K562 (cell line): Measurements from ENCODE around the gene ATP5PD. TPM values are rescaled to one million over a fixed set of nuclear protein-coding genes. Genes with fewer than 3 reads are reported as not detected.

Experiments
- CHD1 ChIP-seq: fragments of 200-600 bp; sonication (generic); IDR thresholded peaks from one replicate; pipeline ENCODE4 v1.6.1; 2012; ENCODE audit warnings: mild to moderate bottlenecking, moderate library complexity, low read length, inconsistent platforms
- CREM ChIP-seq: IDR thresholded peaks from 2 replicates; pipeline ENCODE4 v1.6.1; 2014; ENCODE audit warnings: antibody characterized with exemption, low read depth
- ELF1 ChIP-seq: fragments of 200-800 bp; sonication (Bioruptor generic); IDR thresholded peaks from 2 replicates; pipeline ENCODE4 v1.6.1; 2016; ENCODE audit warnings: missing genetic modification characterization, missing compliant biosample characterization
- KAT7 ChIP-seq: sonication (generic); formaldehyde crosslinking; IDR thresholded peaks from 2 replicates; pipeline ENCODE4 v1.8.0; 2022; ENCODE audit warnings: missing genetic modification reagents, mild to moderate bottlenecking, borderline replicate concordance
- KAT8 ChIP-seq: fragments of 450-650 bp; IDR thresholded peaks from 2 replicates; pipeline ENCODE4 v1.6.1; 2016; ENCODE audit warnings: low read depth, mild to moderate bottlenecking
- NCOA6 ChIP-seq: fragments of 450-650 bp; IDR thresholded peaks from 2 replicates; pipeline ENCODE4 v1.6.1; 2017; ENCODE audit warnings: mild to moderate bottlenecking
- NR2C1 ChIP-seq, 2 experiments: fragments of 450-650 bp; IDR thresholded peaks; 2 replicates each; pipeline ENCODE4 v1.6.1; 2017; ENCODE audit warnings: mild to moderate bottlenecking in 2 of 2, antibody characterized with exemption in 1 of 2, inconsistent platforms in 1 of 2, missing compliant biosample characterization in 1 of 2, missing genetic modification characterization in 1 of 2
- PHF8 ChIP-seq: fragments of 200-600 bp; sonication (generic); IDR thresholded peaks from 2 replicates; pipeline ENCODE4 v1.6.1; 2012; ENCODE audit warnings: mixed run types, mild to moderate bottlenecking, inconsistent platforms, low read length, moderate library complexity, borderline replicate concordance
- RCOR1 ChIP-seq, 2 experiments: IDR thresholded peaks; 2 replicates each; pipeline ENCODE4 v1.6.1; 2012; ENCODE audit warnings: low read depth in 2 of 2, low read length in 2 of 2, borderline replicate concordance in 1 of 2, improper control_type of control experiment in 1 of 2
- SPI1 ChIP-seq: IDR thresholded peaks from 2 replicates; pipeline ENCODE4 v1.6.1; 2011; ENCODE audit warnings: low read depth, low read length, control low read depth, borderline replicate concordance
- SRSF3 ChIP-seq: fragments of 200-400 bp; formaldehyde crosslinking; IDR thresholded peaks from 2 replicates; pipeline ENCODE4 v1.6.1; 2016; ENCODE audit warnings: mild to moderate bottlenecking, low read length, moderate library complexity; ENCODE audit not compliant: insufficient read depth
- TEAD1 ChIP-seq, 2 experiments: fragments of 450-650 bp in 1 of 2; sonication (generic) in 1 of 2; formaldehyde crosslinking; IDR thresholded peaks; 2 replicates each; pipeline versions ENCODE4 v1.4.0 to v1.8.0; 2020 to 2022; ENCODE audit warnings: mild to moderate bottlenecking in 2 of 2, missing genetic modification reagents in 1 of 2
- TEAD4 ChIP-seq, 2 experiments: sonication (generic) in 1 of 2; formaldehyde crosslinking in 1 of 2; IDR thresholded peaks; 2 replicates each; pipeline versions ENCODE4 v1.6.1 to v1.8.0; 2012 to 2022; ENCODE audit warnings: borderline replicate concordance in 1 of 2, inconsistent platforms in 1 of 2, low read length in 1 of 2, mild to moderate bottlenecking in 1 of 2, missing genetic modification reagents in 1 of 2
- ZBED1 ChIP-seq: IDR thresholded peaks from 2 replicates; pipeline ENCODE4 v1.6.1; 2014
- ZFP91 ChIP-seq: sonication (generic); formaldehyde crosslinking; IDR thresholded peaks from 2 replicates; pipeline ENCODE4 v1.8.0; 2022; ENCODE audit warnings: mild to moderate bottlenecking, missing genetic modification reagents
- ZKSCAN1 ChIP-seq: fragments of 150-350 bp; IDR thresholded peaks from 2 replicates; pipeline ENCODE4 v1.6.1; 2016; ENCODE audit warnings: low read depth, low read length
- ZNF121 ChIP-seq: sonication (generic); formaldehyde crosslinking; conservative IDR thresholded peaks from 2 replicates; pipeline ENCODE4 v1.8.0; 2022; ENCODE audit warnings: missing genetic modification reagents
- ZNF174 ChIP-seq: fragments of 250-450 bp; sonication (Bioruptor Pico); IDR thresholded peaks from 2 replicates; pipeline ENCODE4 v1.4.0; 2020; ENCODE audit warnings: mild to moderate bottlenecking
- ZNF282 ChIP-seq: sonication (generic); formaldehyde crosslinking; IDR thresholded peaks from 2 replicates; pipeline ENCODE4 v1.8.1; 2023; ENCODE audit warnings: missing genetic modification reagents
- ZNF512 ChIP-seq: IDR thresholded peaks from 2 replicates; pipeline ENCODE4 v1.6.1; 2016; ENCODE audit warnings: missing genetic modification characterization, missing compliant biosample characterization
- ZNF518B ChIP-seq: fragments of 250-450 bp; sonication (Bioruptor Pico); IDR thresholded peaks from 2 replicates; pipeline ENCODE4 v1.5.0; 2021; ENCODE audit warnings: mild to moderate bottlenecking, moderate library complexity
- ZNF644 ChIP-seq: fragments of 200-800 bp; sonication (Bioruptor generic); IDR thresholded peaks from 2 replicates; pipeline ENCODE4 v1.6.1; 2016; ENCODE audit warnings: low read depth, missing genetic modification characterization, missing compliant biosample characterization
- ZNF764 ChIP-seq: fragments of 250-450 bp; sonication (Bioruptor Pico); IDR thresholded peaks from 2 replicates; pipeline ENCODE4 v1.4.0; 2020; ENCODE audit warnings: low read depth, mild to moderate bottlenecking, moderate library complexity
- ZNF79 ChIP-seq: fragments of 250-450 bp; sonication (Bioruptor Pico); IDR thresholded peaks from 2 replicates; pipeline ENCODE4 v1.4.0; 2020; ENCODE audit warnings: low read depth, mild to moderate bottlenecking, moderate library complexity
- polyA plus RNA-seq, 8 experiments: library from polyadenylated mRNA; depleted of rRNA in 4 of 8; stranded (reverse) in 5 of 8; unstranded in 3 of 8; fragments of >200 nt; fragmentation: Nextera tagmentation in 2 of 8; fragmentation: Illumina TruSeq in 1 of 8; extraction: Ambion mirVana in 2 of 8; extraction: Trizol in 1 of 8; gene quantifications; 2 replicates each; pipeline versions ENCODE4 v1.2.1 to v1.2.3, GENCODE V29; 2011 to 2014; ENCODE audit warnings: inconsistent platforms in 1 of 8, missing spikeins in 1 of 8
- total RNA-seq, 7 experiments: library from RNA; depleted of rRNA in 6 of 7; stranded (reverse); fragments of >200 nt in 6 of 7; fragmentation: Illumina TruSeq in 2 of 7; extraction: Trizol in 2 of 7; gene quantifications; 2 replicates each; pipeline versions ENCODE4 v1.2.1 to v1.2.3, GENCODE V29; 2011 to 2021; ENCODE audit warnings: low replicate concordance in 1 of 7

ATP5PD gene
- total and polyA plus RNA-seq, 9 of the 15 experiments (the other 6 are each of a cell fraction or from before 2014, with no cell fraction given), result 271 to 828 (median 432) TPM

- peak; percentile 89 for TF ChIP-seq SPI1
- TF ChIP-seq NR2C1 (IDR thresholded peaks at IDR 0.05), result peak; percentile 29; the same call in 1 of the 2 replicates
- TF ChIP-seq NR2C1 (tag; IDR thresholded peaks at IDR 0.05), result 0 out of 2 replicates have a peak, but pooled peaks have one; percentile 31
- no peak for TF ChIP-seq ZNF121 (CRISPR knock-in tag)
- no peak for TF ChIP-seq KAT8
- TF ChIP-seq ZNF764 (CRISPR knock-in tag), result no peak
- peak; percentile 32 to 97; a peak in 2 of 4 replicates for TF ChIP-seq RCOR1 (IDR thresholded peaks at IDR 0.05; ENCODE audit: borderline replicate concordance in 1 of 2, low read depth in 2 of 2, low read length in 2 of 2)
- no peak for TF ChIP-seq CREM
- TF ChIP-seq TEAD1 (CRISPR knock-in tag; IDR thresholded peaks at IDR 0.05), result no peak
- TF ChIP-seq ZBED1, result no peak
- TF ChIP-seq CHD1, result no peak
- no peak for TF ChIP-seq ZKSCAN1
- TF ChIP-seq ZNF518B, result no peak
- no peak for TF ChIP-seq ELF1
- no peak for TF ChIP-seq ZNF282 (CRISPR knock-in tag)
- TF ChIP-seq SRSF3, result no peak
- TF ChIP-seq ZNF644 (tag), result no peak
- TF ChIP-seq PHF8, result no peak
- no peak for TF ChIP-seq ZNF174 (CRISPR knock-in tag)
- TF ChIP-seq ZNF79, result no peak
- TF ChIP-seq TEAD4 (IDR thresholded peaks at IDR 0.05; ENCODE audit: low read length), result peak; percentile 52; the same call in 1 of the 2 replicates
- no peak for TF ChIP-seq TEAD4 (CRISPR knock-in tag; IDR thresholded peaks at IDR 0.05; ENCODE audit: borderline replicate concordance)
- TF ChIP-seq KAT7 (CRISPR knock-in tag), result no peak
- TF ChIP-seq NCOA6, result no peak
- no peak for TF ChIP-seq ZFP91 (CRISPR knock-in tag)
- TF ChIP-seq ZNF512, result no peak
These were observed 27.8 kb upstream of the ATP5PD start (continued) for GRCh38 chr17:75074532-75074931.
